ENCODE results near the gene PLXNA4.
A peak's percentile ranks its signal among the peaks of the same experiment; 100 is the strongest.

- TF ChIP-seq, protein P1, sequence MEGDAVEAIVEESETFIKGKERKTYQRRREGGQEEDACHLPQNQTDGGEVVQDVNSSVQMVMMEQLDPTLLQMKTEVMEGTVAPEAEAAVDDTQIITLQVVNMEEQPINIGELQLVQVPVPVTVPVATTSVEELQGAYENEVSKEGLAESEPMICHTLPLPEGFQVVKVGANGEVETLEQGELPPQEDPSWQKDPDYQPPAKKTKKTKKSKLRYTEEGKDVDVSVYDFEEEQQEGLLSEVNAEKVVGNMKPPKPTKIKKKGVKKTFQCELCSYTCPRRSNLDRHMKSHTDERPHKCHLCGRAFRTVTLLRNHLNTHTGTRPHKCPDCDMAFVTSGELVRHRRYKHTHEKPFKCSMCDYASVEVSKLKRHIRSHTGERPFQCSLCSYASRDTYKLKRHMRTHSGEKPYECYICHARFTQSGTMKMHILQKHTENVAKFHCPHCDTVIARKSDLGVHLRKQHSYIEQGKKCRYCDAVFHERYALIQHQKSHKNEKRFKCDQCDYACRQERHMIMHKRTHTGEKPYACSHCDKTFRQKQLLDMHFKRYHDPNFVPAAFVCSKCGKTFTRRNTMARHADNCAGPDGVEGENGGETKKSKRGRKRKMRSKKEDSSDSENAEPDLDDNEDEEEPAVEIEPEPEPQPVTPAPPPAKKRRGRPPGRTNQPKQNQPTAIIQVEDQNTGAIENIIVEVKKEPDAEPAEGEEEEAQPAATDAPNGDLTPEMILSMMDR (IDR thresholded peaks at IDR 0.05 in 8 of 11, conservative IDR thresholded peaks at IDR 0.05 in 3 of 11) = no peak
- TF ChIP-seq POLR2A (IDR thresholded peaks at IDR 0.05) = no peak
- peak in 1 of 3 donors; percentile 17 for TF ChIP-seq POLR2AphosphoS5 (IDR thresholded peaks at IDR 0.05)
Measured at GRCh38 chr7:132075515-132075914, 500.8 kb downstream of the PLXNA4 start.
